A549 (cell line): ENCODE results near the gene C11orf98.

Source experiments
- KDM1A ChIP-seq: fragments of 200-600 bp; sonication (generic); IDR thresholded peaks from 2 replicates; pipeline ENCODE4 v1.6.1; 2016; ENCODE audit warnings: low read depth, mild to moderate bottlenecking
- MAFK ChIP-seq: fragments of 450-650 bp; IDR thresholded peaks from 2 replicates; pipeline ENCODE4 v1.6.1; 2014; ENCODE audit not compliant: partially characterized antibody
- MAZ ChIP-seq: fragments of 150-350 bp; IDR thresholded peaks from 2 replicates; pipeline ENCODE4 v1.6.1; 2014; ENCODE audit warnings: antibody characterized with exemption, low read depth, low read length, borderline replicate concordance
- SMC3 ChIP-seq: fragments of >200 bp; sonication (Bioruptor Twin); formaldehyde crosslinking; IDR thresholded peaks from 3 replicates; pipeline ENCODE4 v1.6.1; 2018; ENCODE audit warnings: inconsistent platforms
- USF2 ChIP-seq: fragments of 450-650 bp; IDR thresholded peaks from 2 replicates; pipeline ENCODE4 v1.6.1; 2014; ENCODE audit warnings: antibody characterized with exemption
- TF ChIP-seq, protein P1 (sequence below): fragments of >200 bp; sonication (Bioruptor Twin); formaldehyde crosslinking; IDR thresholded peaks from 3 replicates; pipeline ENCODE4 v1.5.1; 2016

GRCh38 chr11:62689421-62690183 is 24.6 kb upstream of the C11orf98 start, which contains the start of gene LRRN4CL:
- TF ChIP-seq MAFK (no peak), USF2 (no peak), KDM1A (no peak), SMC3 (no peak), MAZ (no peak)
- TF ChIP-seq, protein P1, sequence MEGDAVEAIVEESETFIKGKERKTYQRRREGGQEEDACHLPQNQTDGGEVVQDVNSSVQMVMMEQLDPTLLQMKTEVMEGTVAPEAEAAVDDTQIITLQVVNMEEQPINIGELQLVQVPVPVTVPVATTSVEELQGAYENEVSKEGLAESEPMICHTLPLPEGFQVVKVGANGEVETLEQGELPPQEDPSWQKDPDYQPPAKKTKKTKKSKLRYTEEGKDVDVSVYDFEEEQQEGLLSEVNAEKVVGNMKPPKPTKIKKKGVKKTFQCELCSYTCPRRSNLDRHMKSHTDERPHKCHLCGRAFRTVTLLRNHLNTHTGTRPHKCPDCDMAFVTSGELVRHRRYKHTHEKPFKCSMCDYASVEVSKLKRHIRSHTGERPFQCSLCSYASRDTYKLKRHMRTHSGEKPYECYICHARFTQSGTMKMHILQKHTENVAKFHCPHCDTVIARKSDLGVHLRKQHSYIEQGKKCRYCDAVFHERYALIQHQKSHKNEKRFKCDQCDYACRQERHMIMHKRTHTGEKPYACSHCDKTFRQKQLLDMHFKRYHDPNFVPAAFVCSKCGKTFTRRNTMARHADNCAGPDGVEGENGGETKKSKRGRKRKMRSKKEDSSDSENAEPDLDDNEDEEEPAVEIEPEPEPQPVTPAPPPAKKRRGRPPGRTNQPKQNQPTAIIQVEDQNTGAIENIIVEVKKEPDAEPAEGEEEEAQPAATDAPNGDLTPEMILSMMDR: no peak
